ENCODE measurements around the gene DENND4A.
"Not testable (repeated sequence)": the region's sequence is repeated elsewhere in the genome, so short reads cannot be mapped to it uniquely, and the experiment has no call there.

Gene DENND4A

DNA sequence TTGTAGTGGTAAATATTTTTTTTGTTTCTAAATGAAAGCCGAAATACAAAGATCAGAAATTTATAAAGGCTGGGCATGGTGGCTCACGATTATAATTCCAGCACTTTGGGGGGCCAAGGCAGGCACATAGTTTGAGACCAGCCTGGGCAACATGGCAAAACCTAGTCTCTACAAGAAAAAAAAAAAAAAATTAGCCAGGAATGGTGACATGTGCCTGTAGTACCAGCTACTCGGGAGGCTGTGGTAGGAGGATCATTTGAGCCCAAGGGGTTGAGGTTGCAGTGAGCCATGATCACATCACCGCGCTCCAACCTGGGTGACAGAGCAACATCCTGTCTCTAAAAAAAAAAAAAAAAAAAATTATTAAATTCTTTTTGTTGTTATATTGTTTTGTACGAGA, 6.9 kb downstream of the DENND4A start:
- H3K4me3 ChIP-seq (ENCODE audit: low read depth, low read length) = no peak overlapping the region
- TF ChIP-seq, protein P1, sequence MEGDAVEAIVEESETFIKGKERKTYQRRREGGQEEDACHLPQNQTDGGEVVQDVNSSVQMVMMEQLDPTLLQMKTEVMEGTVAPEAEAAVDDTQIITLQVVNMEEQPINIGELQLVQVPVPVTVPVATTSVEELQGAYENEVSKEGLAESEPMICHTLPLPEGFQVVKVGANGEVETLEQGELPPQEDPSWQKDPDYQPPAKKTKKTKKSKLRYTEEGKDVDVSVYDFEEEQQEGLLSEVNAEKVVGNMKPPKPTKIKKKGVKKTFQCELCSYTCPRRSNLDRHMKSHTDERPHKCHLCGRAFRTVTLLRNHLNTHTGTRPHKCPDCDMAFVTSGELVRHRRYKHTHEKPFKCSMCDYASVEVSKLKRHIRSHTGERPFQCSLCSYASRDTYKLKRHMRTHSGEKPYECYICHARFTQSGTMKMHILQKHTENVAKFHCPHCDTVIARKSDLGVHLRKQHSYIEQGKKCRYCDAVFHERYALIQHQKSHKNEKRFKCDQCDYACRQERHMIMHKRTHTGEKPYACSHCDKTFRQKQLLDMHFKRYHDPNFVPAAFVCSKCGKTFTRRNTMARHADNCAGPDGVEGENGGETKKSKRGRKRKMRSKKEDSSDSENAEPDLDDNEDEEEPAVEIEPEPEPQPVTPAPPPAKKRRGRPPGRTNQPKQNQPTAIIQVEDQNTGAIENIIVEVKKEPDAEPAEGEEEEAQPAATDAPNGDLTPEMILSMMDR (IDR thresholded peaks at IDR 0.05; ENCODE audit: borderline replicate concordance, insufficient read depth, low read depth, low read length) = no peak

DNA sequence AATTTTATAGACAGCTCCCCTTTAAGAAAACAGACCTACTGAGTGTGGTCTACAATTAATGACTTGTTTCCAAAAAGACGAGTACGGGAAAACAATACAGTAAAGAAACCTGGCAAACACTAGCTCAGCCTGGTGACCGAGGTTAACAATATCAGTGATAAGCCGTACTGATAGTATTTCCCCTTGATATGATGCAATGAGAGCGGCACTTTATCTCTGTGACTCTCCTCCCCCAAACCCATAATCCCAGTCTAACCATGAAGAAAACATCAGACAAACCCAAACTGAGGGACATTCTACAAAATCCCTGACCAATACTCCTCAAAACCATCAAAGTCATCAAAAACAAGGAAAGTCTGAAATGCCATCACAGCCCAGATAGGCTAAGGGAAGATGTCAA, 8.2 kb downstream of the DENND4A start:
- no peak overlapping the region for H3K4me3 ChIP-seq (ENCODE audit: low read depth, low read length)
- TF ChIP-seq, protein P1 (IDR thresholded peaks at IDR 0.05; ENCODE audit: borderline replicate concordance, insufficient read depth, low read depth, low read length) = no peak

DNA sequence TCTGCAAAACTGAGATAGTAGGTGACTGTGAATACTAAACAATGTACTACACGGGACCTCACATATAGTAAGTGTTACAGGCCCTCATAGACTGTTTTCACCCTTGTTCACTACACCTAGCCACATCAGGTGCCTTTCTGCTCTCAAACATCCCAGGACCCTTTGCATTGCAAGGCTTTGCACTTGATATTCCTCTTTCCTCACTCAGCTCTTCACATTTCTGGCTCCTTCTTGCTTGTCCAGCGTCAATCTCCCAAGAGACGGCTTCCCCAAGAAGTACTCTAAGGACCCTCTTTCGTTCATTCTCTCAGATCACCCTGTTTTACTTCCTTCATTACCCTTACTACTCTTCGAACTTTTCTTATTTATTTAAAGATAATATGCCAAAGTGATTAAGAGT, 10.0 kb downstream of the DENND4A start:
- TF ChIP-seq, protein P1 (IDR thresholded peaks at IDR 0.05; ENCODE audit: borderline replicate concordance, insufficient read depth, low read depth, low read length) = no peak

DNA sequence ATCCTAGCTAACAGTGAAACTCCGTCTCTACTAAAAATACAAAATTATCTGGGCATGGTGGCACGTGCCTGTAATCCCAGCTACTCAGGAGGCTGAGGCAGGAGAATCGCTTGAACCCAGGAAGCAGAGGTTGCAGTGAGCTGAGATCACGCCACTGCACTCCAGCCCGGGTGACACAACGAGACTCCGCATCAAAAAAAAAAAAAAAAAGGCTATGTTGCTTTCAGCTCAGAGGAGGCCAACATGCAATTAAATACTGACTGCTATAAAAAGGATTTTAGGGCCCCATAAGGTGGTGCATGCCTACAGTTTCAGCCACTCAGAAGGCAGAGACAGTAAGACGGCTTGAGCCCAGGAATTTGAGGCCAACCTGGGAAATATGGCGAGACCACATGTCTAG, 13.4 kb downstream of the DENND4A start:
- H3K4me3 ChIP-seq (ENCODE audit: low read depth, low read length) = not testable (repeated sequence)

More for the DNA sequence above, 10.0 kb downstream of the DENND4A start:
- no peak overlapping the region for H3K4me3 ChIP-seq (ENCODE audit: low read depth, low read length)

DNA sequence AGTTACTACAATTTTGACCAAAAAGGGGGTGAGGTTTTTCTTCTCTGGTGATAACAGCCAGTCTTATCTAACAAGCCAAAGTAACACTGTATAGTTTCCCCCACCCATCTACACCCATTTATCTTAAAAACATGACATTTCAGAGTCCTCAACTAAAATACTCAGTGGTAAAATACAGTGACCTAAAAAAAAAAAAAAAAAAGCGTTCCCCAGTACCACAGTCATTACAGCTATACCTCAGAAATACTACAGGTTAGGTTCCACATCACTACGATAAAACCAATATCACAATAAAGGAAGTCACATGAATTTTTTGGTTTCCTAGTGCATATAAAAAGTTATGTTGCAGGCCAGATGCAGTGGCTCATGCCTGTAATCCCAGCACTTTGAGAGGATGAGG, 13.8 kb downstream of the DENND4A start:
- H3K4me3 ChIP-seq (ENCODE audit: low read depth, low read length) = no peak overlapping the region
- TF ChIP-seq, protein P1 (IDR thresholded peaks at IDR 0.05; ENCODE audit: borderline replicate concordance, insufficient read depth, low read depth, low read length) = no peak

DNA sequence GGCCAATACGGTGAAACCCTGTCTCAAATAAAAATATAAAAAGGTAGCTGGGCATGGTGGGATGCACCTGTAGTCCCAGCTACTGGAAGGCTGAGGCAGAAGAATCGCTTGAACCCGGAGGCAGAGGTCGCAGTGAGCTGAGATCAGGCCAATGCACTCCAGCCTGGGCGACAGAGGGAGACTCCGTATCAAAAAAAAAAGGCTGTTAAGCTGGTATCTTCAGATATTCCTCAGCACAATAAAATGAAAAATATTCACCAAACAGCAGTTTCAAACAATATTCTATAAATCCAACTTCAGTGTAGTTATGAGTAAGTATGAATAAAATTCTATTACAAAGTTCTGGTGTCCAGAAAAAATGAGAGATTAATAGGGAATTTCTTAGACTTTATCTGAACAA, 14.2 kb downstream of the DENND4A start:
- no peak overlapping the region for H3K4me3 ChIP-seq (ENCODE audit: low read depth, low read length)
- TF ChIP-seq, protein P1 (IDR thresholded peaks at IDR 0.05; ENCODE audit: borderline replicate concordance, insufficient read depth, low read depth, low read length) = no peak

DNA sequence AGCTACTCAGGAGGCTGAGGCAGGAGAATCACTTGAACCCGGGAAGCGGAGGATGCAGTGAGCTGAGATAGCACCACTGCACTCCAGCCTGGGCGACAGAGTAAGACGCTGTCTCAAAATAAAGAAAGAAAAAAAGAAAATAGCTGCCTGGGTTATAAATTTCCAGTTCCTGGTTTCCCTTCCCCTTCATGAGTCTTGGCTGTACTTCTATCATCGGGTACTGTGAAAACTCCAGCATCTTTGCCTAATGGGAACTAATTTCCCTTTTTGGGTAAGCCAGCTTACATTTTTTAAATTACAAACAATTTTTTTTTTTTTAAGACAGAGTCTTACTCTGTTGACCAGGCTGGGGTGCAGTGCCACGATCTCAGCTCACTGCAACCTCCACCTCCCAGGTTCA, 15.0 kb downstream of the DENND4A start:
- no peak overlapping the region for H3K4me3 ChIP-seq (ENCODE audit: low read depth, low read length)
- TF ChIP-seq, protein P1 (IDR thresholded peaks at IDR 0.05; ENCODE audit: borderline replicate concordance, insufficient read depth, low read depth, low read length) = no peak
